GM19468 (cell line): ENCODE results near the gene TARDBP.
"Not testable (repeated sequence)": the region's sequence is repeated elsewhere in the genome, so short reads cannot be mapped to it uniquely, and the experiment has no call there.

Experiments
- ATAC-seq: cut with Tn5 transposase; IDR thresholded peaks from one replicate; pipeline ENCODE4 v1.9.1; 2021; ENCODE audit warnings: mild to moderate bottlenecking, moderate library complexity, moderate number of reproducible peaks; ENCODE audit not compliant: unreplicated experiment; ENCODE audit errors: extremely low read depth

Gene TARDBP

DNA sequence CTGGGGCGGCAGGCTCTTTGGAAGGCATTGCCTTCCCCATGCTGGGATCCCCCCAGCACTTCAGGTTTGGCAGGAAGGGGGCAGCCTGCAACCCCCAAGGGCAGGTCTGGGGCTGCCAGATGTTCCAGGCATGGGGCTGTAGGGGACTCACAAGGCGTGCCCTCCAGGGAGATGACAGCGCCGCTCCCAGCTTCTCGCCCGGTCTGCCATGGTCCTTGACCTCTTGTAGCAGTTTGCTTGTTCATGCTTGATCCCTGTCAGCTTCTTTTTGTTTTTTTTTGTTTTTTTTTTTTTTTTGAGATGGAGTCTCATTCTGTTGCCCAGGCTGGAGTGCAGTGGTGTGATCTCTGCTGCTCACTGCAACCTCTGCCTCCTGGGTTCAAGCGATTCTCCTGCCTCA, 21.6 kb upstream of the TARDBP start:
- no peak for ATAC-seq

DNA sequence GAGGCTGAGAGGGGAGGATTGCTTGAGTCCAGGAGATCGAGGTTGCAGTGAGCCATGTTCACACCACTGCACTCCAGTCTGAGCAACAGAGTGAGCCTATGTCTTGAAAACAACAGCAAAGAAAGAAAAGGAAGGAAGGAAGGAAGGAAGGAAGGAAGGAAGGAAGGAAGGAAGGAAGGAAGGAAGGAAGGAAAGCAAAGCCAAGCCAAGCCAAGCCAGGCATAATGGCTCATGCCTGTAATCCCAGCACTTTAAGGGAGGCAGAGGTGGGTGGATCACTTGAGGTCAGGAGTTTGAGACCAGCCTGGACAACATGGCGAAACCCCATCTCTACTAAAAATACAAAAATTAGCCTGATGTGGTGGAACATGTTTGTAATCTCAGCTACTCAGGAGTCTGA, 20.4 kb upstream of the TARDBP start:
- not testable (repeated sequence) for ATAC-seq

DNA sequence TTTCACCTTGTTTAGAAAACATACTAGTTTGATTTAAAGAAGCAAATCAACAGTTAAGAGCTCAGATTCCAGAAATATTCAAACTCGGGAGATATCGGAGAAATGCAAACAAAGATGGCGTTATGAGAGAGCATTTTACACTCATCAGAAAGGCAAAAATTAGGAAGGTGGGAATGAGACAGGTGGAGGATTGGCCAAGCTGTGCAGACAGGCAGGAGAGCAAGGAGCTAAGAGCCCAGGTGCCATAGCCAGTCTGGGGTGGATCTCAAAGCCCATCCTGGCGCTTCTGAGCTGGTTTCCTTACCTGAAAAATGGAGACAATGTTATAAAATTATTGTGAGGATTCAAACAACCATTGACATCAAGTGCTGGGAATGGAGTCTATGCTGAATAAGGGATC, 19.6 kb upstream of the TARDBP start:
- ATAC-seq = no peak

DNA sequence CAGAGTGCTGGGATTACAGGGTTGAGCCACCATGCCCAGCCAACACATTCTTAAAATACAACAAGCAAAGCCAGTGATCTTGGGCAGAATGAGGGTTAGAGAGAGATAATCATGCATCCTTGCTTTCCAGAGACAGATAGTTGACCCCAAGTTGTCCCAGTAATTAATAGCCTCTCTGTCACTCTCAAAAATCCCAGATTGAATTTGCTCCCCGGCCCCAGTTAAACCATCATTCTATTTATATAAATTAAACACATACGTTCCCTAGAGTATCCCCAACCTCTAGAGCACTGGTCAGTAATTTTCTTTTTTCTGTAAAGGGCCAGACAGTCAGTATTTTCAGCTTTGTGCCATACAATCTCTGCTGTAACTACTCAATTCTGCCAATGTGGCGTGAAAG, 16.4 kb upstream of the TARDBP start:
- ATAC-seq = no peak

DNA sequence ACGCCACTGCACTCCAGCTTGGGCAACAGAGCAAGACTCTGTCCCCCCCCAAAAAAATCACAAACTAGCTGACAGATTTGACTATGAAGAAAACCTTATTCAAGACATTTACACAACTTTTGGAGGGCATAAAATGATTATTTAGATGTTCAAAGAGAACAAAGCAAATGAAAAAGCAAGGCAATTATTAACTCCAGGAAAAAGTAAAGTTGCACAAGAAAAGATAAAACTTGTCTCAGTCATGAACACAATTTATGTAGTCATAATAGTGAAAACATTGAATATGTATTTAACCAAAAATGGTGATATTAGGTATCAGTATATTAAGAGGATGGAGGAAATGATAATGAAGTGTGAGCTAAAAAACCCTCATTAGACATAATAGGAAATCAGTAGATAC, 11.9 kb upstream of the TARDBP start:
- ATAC-seq = no peak

DNA sequence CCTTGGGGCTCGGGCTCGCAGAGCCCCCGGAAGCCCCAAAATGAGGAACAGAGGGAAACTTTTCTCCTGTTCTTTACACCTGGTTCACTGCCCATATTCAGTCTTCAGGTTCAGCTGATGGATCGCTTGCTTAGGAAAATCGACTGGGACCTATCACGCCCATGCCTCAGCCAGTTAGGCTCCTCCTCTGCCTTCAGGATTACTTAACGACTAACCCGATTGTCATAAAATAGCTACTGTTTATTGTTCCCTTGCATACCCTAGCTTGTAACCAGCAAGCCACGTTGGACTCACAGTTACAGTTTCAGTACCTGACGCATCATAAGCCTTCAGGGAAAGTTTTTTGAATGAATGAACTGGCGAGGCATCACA, 692 bp downstream of the TARDBP start:
- ATAC-seq = no peak

DNA sequence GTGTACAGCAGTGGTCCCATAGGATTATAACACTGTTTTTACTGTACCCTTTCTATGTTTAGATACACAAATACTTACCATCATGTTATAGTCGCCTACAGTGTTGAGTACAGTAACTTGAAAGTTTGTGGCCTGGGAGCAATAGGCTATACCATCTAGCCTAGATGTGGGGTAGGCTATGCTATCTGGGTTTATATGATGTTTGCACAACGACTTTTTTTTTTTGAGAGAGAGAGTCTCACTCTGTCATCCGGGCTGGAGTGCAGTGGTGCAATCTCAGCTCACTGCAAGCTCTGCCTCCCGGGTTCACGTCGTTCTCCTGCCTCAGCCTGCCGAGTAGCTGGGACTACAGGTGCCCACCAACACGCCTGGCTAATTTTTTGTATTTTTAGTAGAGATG, 6.9 kb downstream of the TARDBP start:
- not testable (repeated sequence) for ATAC-seq

DNA sequence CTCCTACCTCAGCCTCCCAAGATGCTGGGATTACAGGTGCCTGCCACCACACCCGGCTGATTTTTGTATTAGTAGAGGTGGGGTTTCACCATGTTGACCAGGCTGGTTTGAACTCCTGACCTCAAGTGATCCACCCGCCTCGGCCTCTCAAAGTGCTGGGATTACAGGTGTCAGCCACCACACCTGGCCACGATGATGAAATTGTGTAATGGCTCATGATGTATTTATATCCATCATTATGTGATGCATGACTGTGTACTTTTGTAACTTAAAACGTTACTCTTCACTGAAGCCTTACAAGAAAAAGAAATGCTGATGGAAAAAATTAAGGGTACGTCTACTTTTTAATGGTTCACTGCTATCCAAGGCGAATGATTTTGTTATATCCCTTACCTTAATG, 7.5 kb downstream of the TARDBP start:
- no peak for ATAC-seq

DNA sequence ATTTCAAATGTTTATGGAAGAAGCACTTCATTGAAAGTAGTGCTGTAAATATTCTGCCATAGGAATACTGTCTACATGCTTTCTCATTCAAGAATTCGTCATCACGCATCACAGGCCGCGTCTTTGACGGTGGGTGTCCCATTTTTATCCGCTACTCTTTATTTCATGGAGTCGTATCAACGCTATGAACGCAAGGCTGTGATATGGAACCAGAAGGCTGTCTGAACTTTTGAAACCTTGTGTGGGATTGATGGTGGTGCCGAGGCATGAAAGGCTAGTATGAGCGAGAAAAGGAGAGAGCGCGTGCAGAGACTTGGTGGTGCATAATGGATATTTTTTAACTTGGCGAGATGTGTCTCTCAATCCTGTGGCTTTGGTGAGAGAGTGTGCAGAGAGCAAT, 10.7 kb downstream of the TARDBP start:
- ATAC-seq = no peak

DNA sequence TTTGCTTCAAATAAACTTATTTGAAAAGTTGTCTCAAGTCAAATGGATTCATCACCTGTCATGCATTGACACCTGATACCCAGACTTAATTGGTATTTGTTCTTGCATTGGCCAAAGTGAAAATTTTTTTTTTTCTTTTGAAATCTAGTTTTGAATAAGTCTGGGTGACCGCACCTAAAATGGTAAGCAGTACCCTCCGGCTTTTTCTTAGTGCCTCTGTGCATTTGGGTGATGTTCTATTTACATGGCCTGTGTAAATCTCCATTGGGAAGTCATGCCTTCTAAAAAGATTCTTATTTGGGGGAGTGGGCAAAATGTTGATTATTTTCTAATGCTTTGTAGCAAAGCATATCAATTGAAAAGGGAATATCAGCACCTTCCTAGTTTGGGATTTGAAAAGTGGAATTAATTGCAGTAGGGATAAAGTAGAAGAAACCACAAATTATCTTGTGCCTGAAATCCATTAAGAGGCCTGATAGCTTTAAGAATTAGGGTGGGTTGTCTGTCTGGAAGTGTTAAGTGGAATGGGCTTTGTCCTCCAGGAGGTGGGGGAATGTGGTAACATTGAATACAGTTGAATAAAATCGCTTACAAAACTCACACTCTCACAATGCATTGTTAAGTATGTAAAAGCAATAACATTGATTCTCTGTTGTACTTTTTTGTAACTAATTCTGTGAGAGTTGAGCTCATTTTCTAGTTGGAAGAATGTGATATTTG, 11.9 kb downstream of the TARDBP start:
- no peak for ATAC-seq

DNA sequence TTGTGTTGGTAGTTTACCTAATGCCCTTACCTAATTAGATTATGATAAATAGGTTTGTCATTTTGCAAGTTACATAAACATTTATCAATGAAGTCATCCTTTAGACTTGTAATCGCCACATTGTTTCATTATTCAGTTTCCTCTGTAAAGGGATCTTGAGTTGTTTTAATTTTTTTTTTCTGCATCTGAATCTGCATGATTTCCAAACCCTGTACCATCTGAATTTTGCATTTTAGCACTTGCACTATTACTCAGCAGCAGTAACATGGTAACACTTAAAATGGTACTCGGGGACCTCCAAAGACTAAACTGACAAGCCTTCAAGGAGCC, 12.4 kb downstream of the TARDBP start:
- ATAC-seq = no peak

DNA sequence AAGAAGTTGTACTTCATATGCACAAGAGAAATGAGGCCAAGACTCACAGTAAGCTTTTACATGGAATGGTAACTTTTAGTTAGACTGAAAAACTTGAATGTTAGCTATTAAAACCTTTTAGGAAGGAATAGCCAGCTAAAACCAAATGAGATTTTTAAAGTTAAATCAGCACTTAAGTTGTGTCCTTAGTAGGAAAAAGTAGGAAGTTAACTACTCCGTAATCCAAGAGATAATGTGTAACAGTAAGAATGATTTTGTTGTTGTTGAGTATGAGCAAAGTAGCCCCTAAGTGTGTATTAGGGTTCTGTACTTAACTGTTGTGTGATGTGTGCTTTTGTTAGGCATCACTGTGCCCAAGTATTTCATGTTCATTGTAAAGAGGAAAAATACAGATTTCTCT, 13.2 kb downstream of the TARDBP start:
- ATAC-seq = no peak

DNA sequence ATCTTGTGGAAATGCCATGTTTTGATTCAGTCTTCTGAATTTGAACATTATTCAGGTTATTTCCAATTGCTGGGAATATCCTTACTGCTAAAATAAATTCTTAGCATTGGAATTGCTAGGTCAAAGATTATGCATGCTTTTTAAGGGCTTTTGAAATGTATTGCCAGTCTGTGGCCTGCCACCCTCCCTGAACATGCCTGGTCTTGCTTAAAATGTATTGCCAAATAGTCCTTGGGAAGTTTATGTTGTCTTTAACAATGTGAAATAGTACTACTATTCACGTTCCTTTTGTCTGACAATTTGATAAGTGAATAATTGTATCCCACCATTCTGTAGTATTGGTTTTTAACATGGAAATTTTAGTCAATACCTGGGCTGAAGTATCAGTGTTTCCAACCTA, 13.6 kb downstream of the TARDBP start:
- no peak for ATAC-seq

DNA sequence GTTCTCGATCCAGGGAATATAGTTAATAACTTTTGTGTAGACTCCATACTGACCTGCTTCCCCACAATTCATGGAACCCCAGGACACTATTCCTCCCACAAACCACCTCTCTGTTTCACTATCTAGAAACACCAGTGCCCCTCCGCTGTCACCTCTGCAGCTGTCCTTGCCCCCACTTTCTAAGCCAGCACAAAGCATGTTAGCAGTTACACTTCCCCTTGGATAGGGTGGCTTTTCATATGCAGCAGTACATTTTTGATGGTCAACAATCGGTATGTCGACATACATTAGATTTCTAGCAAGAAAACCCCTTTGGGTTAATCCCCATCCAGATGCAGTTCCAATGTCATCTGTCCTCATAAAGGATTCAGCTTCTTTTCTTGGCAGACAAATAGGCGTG, 14.4 kb downstream of the TARDBP start:
- no peak for ATAC-seq

DNA sequence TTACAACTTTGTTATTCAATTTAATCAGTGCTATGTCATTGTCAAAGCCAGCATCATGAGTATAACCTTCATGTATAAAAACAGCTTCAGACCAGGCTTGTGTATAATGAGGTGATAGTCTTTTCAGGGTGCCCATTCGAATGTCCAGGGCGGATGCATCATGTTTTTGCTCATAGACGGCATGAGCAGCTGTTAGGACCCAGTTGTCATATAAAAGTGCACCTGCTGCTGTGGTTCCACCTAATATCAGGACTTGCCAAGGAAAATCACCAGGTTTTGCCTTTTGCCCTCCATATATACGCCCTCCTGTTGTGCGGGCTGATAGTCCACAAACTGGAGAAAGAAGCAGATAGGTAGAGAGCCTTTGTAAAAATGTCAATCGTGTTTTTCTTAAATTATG, 14.9 kb downstream of the TARDBP start:
- no peak for ATAC-seq

DNA sequence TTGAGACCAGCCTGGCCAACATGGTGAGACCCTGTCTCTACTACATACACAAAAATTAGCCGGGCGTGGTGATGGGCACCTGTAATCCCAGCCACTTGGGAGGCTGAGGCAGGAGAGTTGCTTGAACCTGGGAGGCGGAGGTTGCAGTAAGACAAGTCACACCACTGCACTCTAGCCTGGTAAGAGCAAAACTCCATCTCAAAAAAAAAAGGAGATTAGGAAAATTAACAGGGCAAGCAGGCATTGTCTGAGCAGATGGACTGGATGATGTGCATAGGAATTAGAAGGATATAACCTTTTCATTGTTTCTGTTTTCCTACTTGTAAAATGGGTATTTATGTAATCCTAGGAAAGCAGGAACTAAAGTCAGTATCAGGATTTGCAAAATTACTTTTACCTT, 15.6 kb downstream of the TARDBP start:
- ATAC-seq = no peak

DNA sequence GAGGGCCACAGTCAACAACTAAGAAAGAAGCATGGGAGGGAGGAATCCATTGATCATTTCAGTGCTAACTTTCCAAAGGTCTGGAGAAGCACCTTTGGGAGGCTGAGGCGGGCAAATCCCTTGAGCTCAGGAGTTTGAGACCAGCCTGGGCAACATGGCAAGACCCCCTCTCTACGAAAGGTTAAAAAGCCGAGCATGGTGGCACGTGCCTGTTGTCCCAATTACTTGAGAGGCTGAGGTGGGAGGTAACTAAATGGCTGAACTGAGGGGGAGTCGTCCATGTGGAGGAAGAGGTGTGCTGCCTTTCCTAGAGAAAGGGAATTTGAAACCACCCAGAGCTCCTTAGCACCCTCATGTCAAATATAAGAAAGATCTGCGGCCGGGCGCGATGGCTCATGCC, 18.4 kb downstream of the TARDBP start:
- no peak for ATAC-seq

DNA sequence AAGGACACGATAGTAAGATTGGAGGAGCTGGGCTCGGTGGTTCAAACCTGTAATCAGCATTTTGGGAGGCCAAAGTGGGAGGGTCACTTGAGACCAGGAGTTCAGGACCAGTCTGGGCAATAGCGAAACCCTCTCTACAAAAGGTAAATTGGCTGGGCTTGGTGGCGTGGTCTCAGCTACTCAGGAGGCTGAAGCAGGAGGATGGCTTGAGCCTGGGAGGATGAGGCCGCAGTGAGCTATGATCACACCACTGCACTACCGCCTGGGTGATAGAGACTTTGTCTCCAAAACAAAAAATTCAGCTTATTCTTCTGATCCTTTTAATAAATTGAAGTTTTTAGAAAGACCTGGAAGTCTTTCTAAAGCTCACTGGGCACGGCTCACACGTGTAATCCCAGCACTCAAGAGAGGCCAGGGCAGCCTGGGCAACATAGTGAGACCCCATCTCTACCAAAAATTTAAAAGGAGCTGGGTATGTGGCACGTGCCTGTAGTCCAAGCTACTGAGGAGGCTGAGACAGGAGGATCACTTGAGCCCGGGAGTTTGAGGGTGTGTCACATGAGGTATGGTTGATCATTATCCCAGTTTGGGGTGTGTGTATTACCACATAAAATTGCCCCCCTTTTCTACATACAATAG, 19.3 kb downstream of the TARDBP start:
- no peak for ATAC-seq

DNA sequence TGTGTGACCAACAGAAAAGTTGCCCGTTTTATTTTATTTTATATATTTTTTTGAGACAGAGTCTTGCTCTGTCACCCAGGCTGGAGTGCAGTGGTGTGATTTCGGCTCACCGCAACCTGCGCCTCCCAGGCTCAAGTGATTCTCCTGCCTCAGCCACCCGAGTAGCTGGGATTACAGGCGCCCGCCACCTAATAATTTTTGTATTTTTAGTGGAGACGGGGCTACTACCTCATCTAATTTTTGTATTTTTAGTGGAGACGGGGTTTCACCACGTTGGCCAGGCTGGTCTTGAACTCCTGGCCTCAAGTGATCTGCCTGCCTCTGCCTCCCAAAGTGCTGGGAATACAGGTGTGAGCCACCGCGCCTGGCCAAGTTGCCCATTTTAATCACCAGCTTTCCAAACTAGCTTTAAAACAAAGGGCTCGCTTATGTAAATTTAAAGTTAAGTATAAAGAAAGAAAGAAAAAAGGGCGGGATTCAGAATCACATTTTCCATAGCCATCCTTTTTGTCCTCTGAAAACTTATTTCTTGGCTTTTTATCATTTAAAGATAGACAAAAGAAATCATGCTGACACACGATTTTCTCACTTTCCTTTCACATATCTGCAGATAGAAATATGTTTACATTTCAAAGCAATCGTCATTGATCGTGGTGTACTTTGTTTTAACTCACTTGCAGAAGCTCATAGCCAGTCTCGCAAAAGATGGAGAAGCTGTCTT, 24.7 kb downstream of the TARDBP start:
- ATAC-seq = not testable (repeated sequence)

DNA sequence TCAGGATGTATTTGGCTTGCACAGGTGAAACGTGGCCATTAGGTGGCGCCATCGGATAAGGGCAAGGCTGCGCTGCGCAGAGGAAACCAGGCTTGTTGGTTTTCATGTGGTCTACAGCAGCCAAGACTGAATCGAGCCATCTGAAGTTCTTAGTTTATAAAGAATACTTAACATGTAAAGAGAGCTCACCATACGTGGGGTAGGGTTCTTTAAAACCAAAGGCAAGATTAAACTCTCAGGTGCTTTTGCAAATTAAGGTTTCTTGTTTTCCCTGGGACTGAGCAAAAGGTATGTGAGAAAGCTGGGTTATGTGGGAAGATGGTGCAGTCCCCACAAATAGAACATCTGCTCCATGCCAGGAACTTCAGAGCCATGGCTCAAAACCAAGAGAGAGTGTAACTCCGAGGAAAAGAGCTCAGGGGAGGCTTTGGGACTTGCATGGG, 25.3 kb downstream of the TARDBP start:
- ATAC-seq = no peak

DNA sequence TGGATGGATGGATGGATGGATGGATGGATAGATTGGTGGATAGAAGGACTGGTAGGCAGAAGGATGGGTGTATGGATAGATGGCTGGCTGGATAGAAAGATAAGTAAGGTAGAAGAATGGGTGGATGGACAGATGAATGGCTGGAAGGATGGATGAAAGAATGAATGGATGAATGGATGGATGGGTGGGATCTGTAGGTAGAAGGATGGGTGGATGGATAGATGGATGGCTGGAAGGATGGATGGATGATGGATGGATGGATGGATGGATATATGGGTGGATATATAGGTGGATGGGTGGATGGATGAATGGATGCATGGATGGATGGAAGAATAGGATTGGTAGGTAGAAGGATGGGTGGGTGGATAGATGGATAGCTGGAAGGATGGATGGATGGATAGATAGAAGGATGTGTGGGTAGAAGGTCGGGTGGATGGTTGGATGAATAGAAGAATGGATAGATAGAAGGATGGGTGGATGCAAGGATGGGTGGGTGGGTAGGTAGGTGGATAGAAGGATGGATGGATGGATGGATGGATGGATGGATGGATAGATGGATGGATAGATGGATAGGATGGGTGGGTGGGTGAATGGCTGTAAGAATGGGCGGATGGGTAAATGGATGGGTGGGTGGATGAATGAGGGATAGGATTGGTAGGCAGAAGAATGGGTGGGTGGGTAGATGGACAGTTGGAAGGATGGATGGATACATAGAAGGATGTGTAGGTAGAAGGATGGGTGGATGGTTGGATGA, 27.1 kb downstream of the TARDBP start:
- no peak for ATAC-seq
